Neural cell (in vitro differentiated cells): ENCODE results near the gene CD300LB. TPM values are rescaled to one million over a fixed set of nuclear protein-coding genes. Genes with fewer than 3 reads are reported as not detected.

Source experiments
- H2AFZ ChIP-seq: fragments of 200-600, 300-800 bp; sonication (generic), shearing (Covaris generic); 2 replicates; pipeline ENCODE4 v1.6.0; 2014; ENCODE audit warnings: low read depth, mild to moderate bottlenecking, antibody characterized with exemption, low read length, moderate library complexity
- H3F3A ChIP-seq: fragments of 200-600 bp; shearing (Covaris generic); 2 replicates; pipeline ENCODE4 v1.6.1; 2016; ENCODE audit warnings: mild to moderate bottlenecking, moderate library complexity, mixed read lengths, antibody characterized with exemption, low read length; ENCODE audit not compliant: insufficient read depth, poor library complexity, severe bottlenecking
- H3K27ac ChIP-seq: fragments of 200-600, 300-800 bp; sonication (generic), shearing (Covaris generic); 2 replicates; pipeline ENCODE4 v1.5.1; 2014; ENCODE audit warnings: mild to moderate bottlenecking, low read length, moderate library complexity
- H3K27me3 ChIP-seq: fragments of 300-800, 200-600 bp; sonication (generic), shearing (Covaris generic); 2 replicates; pipeline ENCODE4 v1.6.0; 2014; ENCODE audit warnings: mild to moderate bottlenecking, low read depth, low read length, moderate library complexity; ENCODE audit not compliant: insufficient read depth
- H3K36me3 ChIP-seq: fragments of 300-800, 200-600 bp; sonication (generic), shearing (Covaris generic); 2 replicates; pipeline ENCODE4 v1.5.1; 2014; ENCODE audit warnings: mild to moderate bottlenecking, antibody characterized with exemption, low read length, moderate library complexity; ENCODE audit not compliant: insufficient read depth
- H3K4me2 ChIP-seq: fragments of 300-800, 200-600 bp; sonication (generic), shearing (Covaris generic); 2 replicates; pipeline ENCODE4 v1.6.0; 2014; ENCODE audit warnings: mild to moderate bottlenecking, low read length
- H3K4me3 ChIP-seq: fragments of 300-800, 200-600 bp; sonication (generic), shearing (Covaris generic); 2 replicates; pipeline ENCODE4 v1.5.1; 2014; ENCODE audit warnings: mild to moderate bottlenecking, low read length, moderate library complexity
- H3K79me2 ChIP-seq: fragments of 200-600 bp; shearing (Covaris generic); replicated peaks from 2 replicates; pipeline ENCODE4 v1.6.0; 2014; ENCODE audit warnings: mild to moderate bottlenecking, low read length, moderate library complexity; ENCODE audit not compliant: insufficient read depth
- H3K9ac ChIP-seq: fragments of 300-800, 200-600 bp; sonication (generic), shearing (Covaris generic); 2 replicates; pipeline ENCODE4 v1.6.1; 2016; ENCODE audit warnings: mild to moderate bottlenecking, low read length, mixed read lengths
- H3K9me2 ChIP-seq: fragments of 200-600 bp; shearing (Covaris generic); 2 replicates; pipeline ENCODE4 v1.6.1; 2016; ENCODE audit warnings: mild to moderate bottlenecking, low read length, mixed read lengths; ENCODE audit not compliant: insufficient read depth
- H3K9me3 ChIP-seq: fragments of 200-600, 300-800 bp; sonication (generic), shearing (Covaris generic); 2 replicates; pipeline ENCODE4 v1.6.1; 2016; ENCODE audit warnings: mild to moderate bottlenecking, mixed run types, low read length, moderate library complexity, mixed read lengths
- H4K20me1 ChIP-seq: fragments of 200-600 bp; shearing (Covaris generic); 2 replicates; pipeline ENCODE4 v1.6.1; 2016; ENCODE audit warnings: mild to moderate bottlenecking, mixed run types; ENCODE audit not compliant: insufficient read depth
- CTCF ChIP-seq: fragments of 450-650 bp; IDR thresholded peaks from 2 replicates; pipeline ENCODE4 v1.5.1; 2014; ENCODE audit warnings: antibody characterized with exemption, mild to moderate bottlenecking, moderate library complexity; ENCODE audit not compliant: poor library complexity, severe bottlenecking
- EP300 ChIP-seq: fragments of 450-650 bp; conservative IDR thresholded peaks from 2 replicates; pipeline ENCODE4 v1.6.1; 2014; ENCODE audit warnings: antibody characterized with exemption, mild to moderate bottlenecking, moderate library complexity; ENCODE audit not compliant: poor library complexity, severe bottlenecking
- EZH2 ChIP-seq: fragments of 200-600, 300-800 bp; shearing (Covaris generic), sonication (generic); IDR thresholded peaks from 2 replicates; pipeline ENCODE4 v1.6.1; 2014; ENCODE audit warnings: antibody characterized with exemption, low read length, borderline replicate concordance, mild to moderate bottlenecking; ENCODE audit not compliant: insufficient read depth, poor library complexity, severe bottlenecking
- MXI1 ChIP-seq: fragments of 450-650 bp; conservative IDR thresholded peaks from 2 replicates; pipeline ENCODE4 v1.6.1; 2014; ENCODE audit warnings: antibody characterized with exemption, mild to moderate bottlenecking; ENCODE audit not compliant: poor library complexity, severe bottlenecking
- POLR2AphosphoS5 ChIP-seq: IDR thresholded peaks from 2 replicates; pipeline ENCODE4 v1.6.1; 2012
- RAD21 ChIP-seq: fragments of 450-650 bp; conservative IDR thresholded peaks from 2 replicates; pipeline ENCODE4 v1.6.1; 2014; ENCODE audit warnings: antibody characterized with exemption, mild to moderate bottlenecking, moderate library complexity
- REST ChIP-seq: IDR thresholded peaks from 2 replicates; pipeline ENCODE4 v1.6.1; 2012; ENCODE audit warnings: borderline replicate concordance
- SMC3 ChIP-seq: fragments of 450-650 bp; conservative IDR thresholded peaks from 2 replicates; pipeline ENCODE4 v1.6.1; 2014; ENCODE audit warnings: antibody characterized with exemption, mild to moderate bottlenecking, moderate library complexity; ENCODE audit not compliant: poor library complexity
- TAF1 ChIP-seq: IDR thresholded peaks from 2 replicates; pipeline ENCODE4 v1.6.1; 2012; ENCODE audit warnings: low read depth
- polyA plus RNA-seq: library from polyadenylated mRNA; depleted of rRNA; stranded (reverse); fragments of >200 nt; gene quantifications from 2 replicates; pipeline ENCODE4 v1.2.3, GENCODE V29; 2014

CD300LB gene
- polyA plus RNA-seq, 1 donor from 2014 or later: not detected

GRCh38 chr17:74526681-74527080 is 4.6 kb downstream of the CD300LB start:
- H3K79me2 ChIP-seq: no peaks in the 10 kb centered on the region
- no peak overlapping the region for H3K27ac ChIP-seq
- H3K4me3 ChIP-seq: no peak overlapping the region
- no peaks in the 10 kb centered on the region for H3K27me3 ChIP-seq
- no peak overlapping the region for H2AFZ ChIP-seq
- H3K9me2 ChIP-seq: no peaks in the 10 kb centered on the region
- no peaks in the 10 kb centered on the region for H3K9me3 ChIP-seq
- H3K4me2 ChIP-seq: no peak overlapping the region
- H3K36me3 ChIP-seq: no peaks in the 10 kb centered on the region
- TF ChIP-seq TAF1 (no peak), POLR2AphosphoS5 (no peak), MXI1 (no peak), EP300 (no peak), EZH2 (no peak)
- H4K20me1 ChIP-seq: no peaks in the 10 kb centered on the region
- no peaks in the 10 kb centered on the region for H3F3A ChIP-seq
- no peak overlapping the region for H3K9ac ChIP-seq

- Histone ChIP-seq H3K9me3 (no peaks in the 10 kb centered on the region), H3K36me3 (no peaks in the 10 kb centered on the region), H4K20me1 (no peaks in the 10 kb centered on the region), H3K4me2 (no peak overlapping the region), H3K9me2 (no peaks in the 10 kb centered on the region), H3K9ac (no peak overlapping the region), H3F3A (no peaks in the 10 kb centered on the region), H2AFZ (no peak overlapping the region), H3K4me3 (no peak overlapping the region), H3K79me2 (no peaks in the 10 kb centered on the region), H3K27me3 (no peaks in the 10 kb centered on the region), H3K27ac (no peak overlapping the region)
- TF ChIP-seq TAF1 (no peak), EZH2 (no peak), RAD21 (no peak), CTCF (no peak), SMC3 (no peak), EP300 (no peak), REST (no peak), POLR2AphosphoS5 (no peak), MXI1 (no peak)
These were observed 5.4 kb downstream of the CD300LB start for GRCh38 chr17:74525781-74526288.

GRCh38 chr17:74525465-74525725 is 5.9 kb downstream of the CD300LB start:
- Histone ChIP-seq H3K27me3 (no peaks in the 10 kb centered on the region), H3K9me2 (no peaks in the 10 kb centered on the region), H3K9me3 (no peaks in the 10 kb centered on the region), H3K4me3 (no peak overlapping the region), H3K79me2 (no peaks in the 10 kb centered on the region), H2AFZ (no peak overlapping the region), H3K36me3 (no peaks in the 10 kb centered on the region), H3K27ac (no peak overlapping the region), H3K4me2 (no peak overlapping the region), H3F3A (no peaks in the 10 kb centered on the region), H4K20me1 (no peaks in the 10 kb centered on the region), H3K9ac (no peak overlapping the region)
- TF ChIP-seq RAD21 (no peak), REST (no peak), EZH2 (no peak), TAF1 (no peak)
